ENCODE measurements around the gene OTOA.
"Not testable (repeated sequence)": the region's sequence is repeated elsewhere in the genome, so short reads cannot be mapped to it uniquely, and the experiment has no call there.

The OTOA gene

DNA sequence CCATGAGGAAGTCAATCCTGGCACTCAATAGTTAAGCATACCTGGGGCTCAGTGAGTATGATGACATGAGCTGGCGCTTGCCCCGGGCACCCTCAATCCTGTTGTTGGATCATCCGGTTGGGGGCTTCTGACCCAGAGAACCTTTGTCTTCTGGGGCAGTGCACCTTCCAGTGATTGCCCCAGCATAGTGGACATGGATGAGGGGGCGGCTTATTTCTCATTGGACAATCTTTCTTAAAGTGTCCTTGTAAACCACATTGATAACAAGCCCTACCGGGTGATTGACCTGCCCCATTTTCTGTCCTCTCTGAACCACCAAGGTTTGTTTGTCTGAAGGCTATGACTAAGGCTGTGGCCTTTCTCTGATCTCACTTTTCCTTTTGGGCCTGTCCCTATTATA lies 29.6 kb upstream of the OTOA start:
- H3K4me3 ChIP-seq (ENCODE audit: control insufficient read depth, low read depth, low read length) = no peak overlapping the region
- DNase-seq (ENCODE audit: low read depth) = no peak
- no peak for TF ChIP-seq CTCF (conservative IDR thresholded peaks at IDR 0.05; ENCODE audit: control insufficient read depth, insufficient read depth, low read depth, low read length)

DNA sequence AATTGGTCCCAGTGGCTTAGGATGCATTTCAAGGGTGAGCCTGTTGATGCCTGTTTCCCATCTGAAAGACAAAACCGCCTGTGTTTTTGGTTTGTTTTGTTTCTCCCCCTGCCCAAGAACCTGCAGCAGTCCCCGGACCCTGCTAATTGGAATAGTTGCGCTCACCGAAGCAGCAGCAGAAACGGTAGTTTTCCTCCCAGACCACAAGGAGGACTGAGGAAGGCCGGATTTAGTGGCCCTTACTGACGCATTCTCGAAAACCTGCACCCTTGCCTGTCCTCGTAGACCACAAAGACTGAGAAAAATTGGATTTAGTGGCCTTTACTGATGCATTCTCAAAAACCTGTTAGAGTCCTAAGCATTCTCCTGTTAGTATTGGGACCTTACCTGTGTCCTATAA lies 28.1 kb upstream of the OTOA start:
- DNase-seq (ENCODE audit: low read depth); H3K4me3 ChIP-seq (ENCODE audit: control insufficient read depth, low read depth, low read length): not testable (repeated sequence)

GRCh38 chr16:21637032-21637968 lies 26.5 kb upstream of the OTOA start:
- DNase-seq (ENCODE audit: low read depth) = no peak
- no peak for TF ChIP-seq CTCF (conservative IDR thresholded peaks at IDR 0.05; ENCODE audit: control insufficient read depth, insufficient read depth, low read depth, low read length)
- no peak overlapping the region for H3K4me3 ChIP-seq (ENCODE audit: control insufficient read depth, low read depth, low read length)

- TF ChIP-seq CTCF (conservative IDR thresholded peaks at IDR 0.05; ENCODE audit: control insufficient read depth, insufficient read depth, low read depth, low read length) = no peak
- no peak overlapping the region for H3K4me3 ChIP-seq (ENCODE audit: control insufficient read depth, low read depth, low read length)
- peak; percentile 76 for DNase-seq (ENCODE audit: low read depth)
Observed at GRCh38 chr16:21638573-21638975, 25.2 kb upstream of the OTOA start.

GRCh38 chr16:21639493-21639892 lies 24.3 kb upstream of the OTOA start:
- H3K4me3 ChIP-seq (ENCODE audit: control insufficient read depth, low read depth, low read length) = no peak overlapping the region
- no peak for TF ChIP-seq CTCF (conservative IDR thresholded peaks at IDR 0.05; ENCODE audit: control insufficient read depth, insufficient read depth, low read depth, low read length)
- DNase-seq (ENCODE audit: low read depth) = no peak

DNA sequence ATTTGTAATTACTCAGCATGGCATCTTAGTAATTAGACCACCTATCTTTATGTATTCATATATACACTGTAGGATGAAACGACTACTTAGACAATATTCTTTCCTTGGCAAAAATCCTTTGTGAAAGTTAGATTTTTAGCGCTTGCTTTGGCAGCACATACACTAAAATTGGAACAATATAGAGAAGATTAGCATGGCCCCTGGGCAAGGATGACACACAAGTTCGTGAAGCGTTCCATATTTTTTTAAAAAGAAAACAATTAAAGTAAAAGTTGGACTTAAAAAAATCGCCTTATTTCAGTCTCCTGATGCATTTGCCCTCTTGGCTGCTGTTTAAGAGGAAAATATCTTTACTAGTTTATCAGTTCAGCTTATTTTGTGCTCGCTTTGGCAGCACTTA lies 21.9 kb upstream of the OTOA start:
- no peak for TF ChIP-seq CTCF (conservative IDR thresholded peaks at IDR 0.05; ENCODE audit: control insufficient read depth, insufficient read depth, low read depth, low read length)
- H3K4me3 ChIP-seq (ENCODE audit: control insufficient read depth, low read depth, low read length) = no peak overlapping the region
- no peak for DNase-seq (ENCODE audit: low read depth)

DNA sequence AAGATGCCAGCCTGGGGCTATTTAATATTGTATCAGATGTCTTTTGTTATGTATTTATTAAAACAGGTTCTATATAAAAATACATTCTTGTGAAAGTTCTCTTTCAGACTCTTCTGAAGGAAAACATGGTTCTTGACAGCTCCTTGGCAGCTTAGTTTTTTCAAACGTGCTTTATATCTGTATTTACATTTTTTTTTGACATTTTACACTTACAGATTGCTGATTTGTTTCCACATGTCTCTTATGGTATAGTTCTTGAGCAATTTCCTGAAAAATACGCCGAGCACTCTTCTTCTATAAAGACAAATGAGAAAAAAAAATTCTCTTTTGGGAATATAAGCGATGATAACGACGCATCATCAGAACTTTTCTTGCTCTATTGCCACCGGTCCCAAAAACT lies 20.9 kb upstream of the OTOA start:
- DNase-seq (ENCODE audit: low read depth) = no peak
- no peak overlapping the region for H3K4me3 ChIP-seq (ENCODE audit: control insufficient read depth, low read depth, low read length)
- TF ChIP-seq CTCF (conservative IDR thresholded peaks at IDR 0.05; ENCODE audit: control insufficient read depth, insufficient read depth, low read depth, low read length) = no peak
